GM23338 (cell line): ENCODE measurements around the gene MYO5A. TPM values are rescaled to one million over a fixed set of nuclear protein-coding genes. Genes with fewer than 3 reads are reported as not detected.

Experiments used
- ATAC-seq: fragments of 200-7000 bp; cut with Tn5 transposase; 3 replicates; pipeline ENCODE4 v1.9.1; 2020
- DNase-seq: peaks from one replicate; pipeline ENCODE4 v3.0.0-alpha.2; 2015; ENCODE audit warnings: low spot score
- H2AFZ ChIP-seq: fragments of 200-600 bp; sonication (generic); 2 replicates; pipeline ENCODE4 v1.8.0; 2016; ENCODE audit warnings: antibody characterized with exemption, mild to moderate bottlenecking, moderate library complexity
- H3F3A ChIP-seq: fragments of 200-600 bp; sonication (generic); replicated peaks from 2 replicates; pipeline ENCODE4 v1.8.0; 2017; ENCODE audit warnings: antibody characterized with exemption, mixed run types, low read depth
- H3K27ac ChIP-seq: fragments of 200-600 bp; sonication (generic); 2 replicates; pipeline ENCODE4 v1.6.1; 2016; ENCODE audit warnings: low read depth
- H3K27me3 ChIP-seq: fragments of 200-600 bp; sonication (generic); 2 replicates; pipeline ENCODE4 v1.8.0; 2016; ENCODE audit warnings: mild to moderate bottlenecking, mixed run types, moderate library complexity; ENCODE audit not compliant: insufficient read depth
- H3K36me3 ChIP-seq: fragments of 200-600 bp; sonication (generic); 2 replicates; pipeline ENCODE4 v1.8.0; 2016; ENCODE audit warnings: mild to moderate bottlenecking; ENCODE audit not compliant: insufficient read depth
- H3K4me1 ChIP-seq: fragments of 200-600 bp; sonication (generic); 2 replicates; pipeline ENCODE4 v1.8.0; 2016; ENCODE audit warnings: mild to moderate bottlenecking, moderate library complexity; ENCODE audit not compliant: insufficient read depth
- H3K4me2 ChIP-seq: fragments of 200-600 bp; sonication (generic); 2 replicates; pipeline ENCODE4 v1.7.1; 2017; ENCODE audit warnings: mixed run types
- H3K4me3 ChIP-seq: fragments of 200-600 bp; sonication (generic); 2 replicates; pipeline ENCODE4 v1.6.1; 2016; ENCODE audit warnings: mixed run types
- H3K79me2 ChIP-seq: fragments of 200-600 bp; sonication (generic); replicated peaks from 2 replicates; pipeline ENCODE4 v1.8.0; 2017; ENCODE audit warnings: mild to moderate bottlenecking; ENCODE audit not compliant: insufficient read depth
- H3K9me2 ChIP-seq: fragments of 200-600 bp; sonication (generic); 2 replicates; pipeline ENCODE4 v1.8.0; 2017; ENCODE audit not compliant: insufficient read depth
- H4K20me1 ChIP-seq: fragments of 200-600 bp; sonication (generic); replicated peaks from 2 replicates; pipeline ENCODE4 v1.8.0; 2017; ENCODE audit warnings: mild to moderate bottlenecking; ENCODE audit not compliant: insufficient read depth
- H3K27ac Mint-ChIP-seq: 2 replicates; pipeline ENCODE4 v1.8.0; 2020; ENCODE audit warnings: inconsistent platforms, mild to moderate bottlenecking, moderate library complexity, mixed read lengths
- H3K27me3 Mint-ChIP-seq: 3 replicates; pipeline ENCODE4 v1.8.0; 2022; ENCODE audit warnings: low read depth, mild to moderate bottlenecking, moderate library complexity, mixed read lengths, inconsistent platforms; ENCODE audit not compliant: insufficient read depth, poor library complexity
- H3K36me3 Mint-ChIP-seq: 3 replicates; pipeline ENCODE4 v1.8.0; 2021; ENCODE audit warnings: low read depth, mild to moderate bottlenecking, inconsistent platforms, moderate library complexity, mixed read lengths
- H3K4me1 Mint-ChIP-seq: 3 replicates; pipeline ENCODE4 v1.8.0; 2020; ENCODE audit warnings: mild to moderate bottlenecking, inconsistent platforms, mixed read lengths
- H3K4me3 Mint-ChIP-seq: 3 replicates; pipeline ENCODE4 v1.8.0; 2021; ENCODE audit warnings: moderate library complexity, mild to moderate bottlenecking, inconsistent platforms, mixed read lengths
- H3K9me3 Mint-ChIP-seq: 3 replicates; pipeline ENCODE4 v1.8.0; 2020; ENCODE audit warnings: moderate library complexity, mild to moderate bottlenecking, inconsistent platforms, mixed read lengths
- EZH2 ChIP-seq: fragments of 200-600 bp; sonication (generic); IDR thresholded peaks from one replicate; pipeline ENCODE4 v1.8.0; 2017; ENCODE audit warnings: antibody characterized with exemption, mild to moderate bottlenecking, low read depth; ENCODE audit not compliant: unreplicated experiment
- EZH2phosphoT487 ChIP-seq: fragments of 200-600 bp; sonication (generic); IDR thresholded peaks from one replicate; pipeline ENCODE4 v1.8.1; 2018; ENCODE audit warnings: antibody characterized with exemption; ENCODE audit not compliant: unreplicated experiment
- JUNB ChIP-seq: IDR thresholded peaks from one replicate; pipeline ENCODE4 v1.6.1; 2016; ENCODE audit warnings: antibody characterized with exemption; ENCODE audit not compliant: unreplicated experiment
- POLR2AphosphoS5 ChIP-seq: IDR thresholded peaks from 2 replicates; pipeline ENCODE4 v1.6.1; 2016; ENCODE audit warnings: antibody characterized with exemption, low read depth
- ZNF114 ChIP-seq: fragments of 250-450 bp; sonication (Bioruptor Pico); IDR thresholded peaks from 2 replicates; pipeline ENCODE4 v1.5.0; 2020; ENCODE audit warnings: mild to moderate bottlenecking, moderate library complexity
- polyA plus RNA-seq: library from polyadenylated mRNA; unstranded; fragments of >200 nt; fragmentation: Nextera tagmentation; extraction: Ambion mirVana; gene quantifications from 2 replicates; pipeline ENCODE4 v1.2.1, GENCODE V29; 2016
- total RNA-seq: library from RNA; depleted of rRNA; stranded (reverse); fragments of >200 nt; shearing (Covaris generic); gene quantifications from 2 replicates; pipeline ENCODE4 v1.2.3, GENCODE V29; 2014
- TF ChIP-seq, protein P1 (sequence below): IDR thresholded peaks from one replicate; pipeline ENCODE4 v1.6.1; 2018; ENCODE audit warnings: antibody characterized with exemption; ENCODE audit not compliant: unreplicated experiment
- TF ChIP-seq, protein P2 (sequence below), 2 experiments: fragments of 200-600 bp in 1 of 2; sonication (generic) in 1 of 2; conservative IDR thresholded peaks; 2 replicates each; pipeline versions ENCODE4 v1.5.1 to v1.6.1; 2016 to 2017; ENCODE audit warnings: antibody characterized with exemption in 2 of 2, low read depth in 2 of 2, mild to moderate bottlenecking in 2 of 2, moderate library complexity in 1 of 2
- TF ChIP-seq, protein P3 (sequence below): fragments of 250-450 bp; sonication (Bioruptor Pico); IDR thresholded peaks from 2 replicates; pipeline ENCODE4 v1.5.0; 2020; ENCODE audit warnings: mild to moderate bottlenecking, moderate library complexity
- TF ChIP-seq, protein P4 (sequence below): IDR thresholded peaks from 2 replicates; pipeline ENCODE4 v1.6.1; 2016; ENCODE audit warnings: antibody characterized with exemption

MYO5A gene
- total and polyA plus RNA-seq, 2 experiments from 2014 or later: 5.7 to 31.8 TPM

DNA sequence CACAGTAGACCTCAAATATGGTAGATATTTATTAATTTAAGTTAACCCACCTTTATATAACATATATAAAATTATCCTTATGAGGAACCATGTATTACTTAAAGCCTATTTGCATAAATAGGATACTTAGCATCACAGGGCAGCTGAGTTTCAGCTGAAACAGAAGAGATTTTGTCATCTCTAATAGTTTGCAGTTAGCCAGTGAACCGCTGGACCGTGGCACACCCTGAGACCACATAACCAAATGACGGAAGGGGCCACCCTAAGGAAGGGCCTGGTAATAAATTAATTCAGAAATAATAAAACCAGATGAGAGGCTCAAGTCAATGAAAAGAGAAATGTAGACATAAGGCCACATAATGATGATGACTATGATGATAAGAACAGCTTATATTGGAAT, 107.7 kb downstream of the MYO5A start (continued):
- TF ChIP-seq, protein P1, sequence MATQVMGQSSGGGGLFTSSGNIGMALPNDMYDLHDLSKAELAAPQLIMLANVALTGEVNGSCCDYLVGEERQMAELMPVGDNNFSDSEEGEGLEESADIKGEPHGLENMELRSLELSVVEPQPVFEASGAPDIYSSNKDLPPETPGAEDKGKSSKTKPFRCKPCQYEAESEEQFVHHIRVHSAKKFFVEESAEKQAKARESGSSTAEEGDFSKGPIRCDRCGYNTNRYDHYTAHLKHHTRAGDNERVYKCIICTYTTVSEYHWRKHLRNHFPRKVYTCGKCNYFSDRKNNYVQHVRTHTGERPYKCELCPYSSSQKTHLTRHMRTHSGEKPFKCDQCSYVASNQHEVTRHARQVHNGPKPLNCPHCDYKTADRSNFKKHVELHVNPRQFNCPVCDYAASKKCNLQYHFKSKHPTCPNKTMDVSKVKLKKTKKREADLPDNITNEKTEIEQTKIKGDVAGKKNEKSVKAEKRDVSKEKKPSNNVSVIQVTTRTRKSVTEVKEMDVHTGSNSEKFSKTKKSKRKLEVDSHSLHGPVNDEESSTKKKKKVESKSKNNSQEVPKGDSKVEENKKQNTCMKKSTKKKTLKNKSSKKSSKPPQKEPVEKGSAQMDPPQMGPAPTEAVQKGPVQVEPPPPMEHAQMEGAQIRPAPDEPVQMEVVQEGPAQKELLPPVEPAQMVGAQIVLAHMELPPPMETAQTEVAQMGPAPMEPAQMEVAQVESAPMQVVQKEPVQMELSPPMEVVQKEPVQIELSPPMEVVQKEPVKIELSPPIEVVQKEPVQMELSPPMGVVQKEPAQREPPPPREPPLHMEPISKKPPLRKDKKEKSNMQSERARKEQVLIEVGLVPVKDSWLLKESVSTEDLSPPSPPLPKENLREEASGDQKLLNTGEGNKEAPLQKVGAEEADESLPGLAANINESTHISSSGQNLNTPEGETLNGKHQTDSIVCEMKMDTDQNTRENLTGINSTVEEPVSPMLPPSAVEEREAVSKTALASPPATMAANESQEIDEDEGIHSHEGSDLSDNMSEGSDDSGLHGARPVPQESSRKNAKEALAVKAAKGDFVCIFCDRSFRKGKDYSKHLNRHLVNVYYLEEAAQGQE: no peak

DNA sequence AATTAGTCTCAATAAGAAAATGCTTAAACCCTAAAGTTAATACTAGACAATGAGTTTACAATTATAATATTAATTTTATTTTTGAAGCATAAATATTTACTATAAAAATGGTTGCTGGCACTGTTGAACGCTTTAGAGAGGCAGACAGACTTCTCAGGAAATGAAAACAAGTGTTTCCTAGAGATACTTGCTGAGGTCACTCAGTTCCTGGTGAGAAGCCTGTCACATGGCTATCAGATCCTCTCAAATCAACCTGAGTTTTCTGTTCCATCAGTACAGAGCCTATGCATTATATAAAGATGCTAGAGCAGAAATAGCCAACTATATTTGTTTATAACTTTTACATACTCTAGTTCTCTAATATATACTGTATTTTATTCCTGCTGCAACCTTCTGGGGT, 109.2 kb downstream of the MYO5A start:
- no peaks in the 10 kb centered on the region for H3K4me1 ChIP-seq
- no peak overlapping the region for H3K4me3 Mint-ChIP-seq
- ATAC-seq (no peak), DNase-seq (no peak)
- no peaks in the 10 kb centered on the region for H4K20me1 ChIP-seq
- no peaks in the 10 kb centered on the region for H3K27me3 ChIP-seq
- no peaks in the 10 kb centered on the region for H3K36me3 Mint-ChIP-seq
- no peaks in the 10 kb centered on the region for H3K9me3 Mint-ChIP-seq
- no peak overlapping the region for H3K4me2 ChIP-seq
- no peak overlapping the region for H3K27ac Mint-ChIP-seq
- H3K9me2 ChIP-seq: no peaks in the 10 kb centered on the region
- no peaks in the 10 kb centered on the region for H3F3A ChIP-seq
- H3K79me2 ChIP-seq: no peaks in the 10 kb centered on the region
- H2AFZ ChIP-seq: no peak overlapping the region
- H3K4me3 ChIP-seq: no peak overlapping the region
- H3K4me1 Mint-ChIP-seq: no peaks in the 10 kb centered on the region; the same call in 2 of the 3 replicates
- H3K36me3 ChIP-seq: no peaks in the 10 kb centered on the region
- no peak overlapping the region for H3K27ac ChIP-seq
- H3K27me3 Mint-ChIP-seq: no peaks in the 10 kb centered on the region
- TF ChIP-seq JUNB (no peak), ZNF114 (no peak), EZH2phosphoT487 (no peak), POLR2AphosphoS5 (no peak), EZH2 (no peak)
- TF ChIP-seq, protein P1: no peak
- TF ChIP-seq, protein P2, sequence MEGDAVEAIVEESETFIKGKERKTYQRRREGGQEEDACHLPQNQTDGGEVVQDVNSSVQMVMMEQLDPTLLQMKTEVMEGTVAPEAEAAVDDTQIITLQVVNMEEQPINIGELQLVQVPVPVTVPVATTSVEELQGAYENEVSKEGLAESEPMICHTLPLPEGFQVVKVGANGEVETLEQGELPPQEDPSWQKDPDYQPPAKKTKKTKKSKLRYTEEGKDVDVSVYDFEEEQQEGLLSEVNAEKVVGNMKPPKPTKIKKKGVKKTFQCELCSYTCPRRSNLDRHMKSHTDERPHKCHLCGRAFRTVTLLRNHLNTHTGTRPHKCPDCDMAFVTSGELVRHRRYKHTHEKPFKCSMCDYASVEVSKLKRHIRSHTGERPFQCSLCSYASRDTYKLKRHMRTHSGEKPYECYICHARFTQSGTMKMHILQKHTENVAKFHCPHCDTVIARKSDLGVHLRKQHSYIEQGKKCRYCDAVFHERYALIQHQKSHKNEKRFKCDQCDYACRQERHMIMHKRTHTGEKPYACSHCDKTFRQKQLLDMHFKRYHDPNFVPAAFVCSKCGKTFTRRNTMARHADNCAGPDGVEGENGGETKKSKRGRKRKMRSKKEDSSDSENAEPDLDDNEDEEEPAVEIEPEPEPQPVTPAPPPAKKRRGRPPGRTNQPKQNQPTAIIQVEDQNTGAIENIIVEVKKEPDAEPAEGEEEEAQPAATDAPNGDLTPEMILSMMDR (conservative IDR thresholded peaks at IDR 0.05; ENCODE audit: low read depth in 2 of 2): no peak
- TF ChIP-seq, protein P3, sequence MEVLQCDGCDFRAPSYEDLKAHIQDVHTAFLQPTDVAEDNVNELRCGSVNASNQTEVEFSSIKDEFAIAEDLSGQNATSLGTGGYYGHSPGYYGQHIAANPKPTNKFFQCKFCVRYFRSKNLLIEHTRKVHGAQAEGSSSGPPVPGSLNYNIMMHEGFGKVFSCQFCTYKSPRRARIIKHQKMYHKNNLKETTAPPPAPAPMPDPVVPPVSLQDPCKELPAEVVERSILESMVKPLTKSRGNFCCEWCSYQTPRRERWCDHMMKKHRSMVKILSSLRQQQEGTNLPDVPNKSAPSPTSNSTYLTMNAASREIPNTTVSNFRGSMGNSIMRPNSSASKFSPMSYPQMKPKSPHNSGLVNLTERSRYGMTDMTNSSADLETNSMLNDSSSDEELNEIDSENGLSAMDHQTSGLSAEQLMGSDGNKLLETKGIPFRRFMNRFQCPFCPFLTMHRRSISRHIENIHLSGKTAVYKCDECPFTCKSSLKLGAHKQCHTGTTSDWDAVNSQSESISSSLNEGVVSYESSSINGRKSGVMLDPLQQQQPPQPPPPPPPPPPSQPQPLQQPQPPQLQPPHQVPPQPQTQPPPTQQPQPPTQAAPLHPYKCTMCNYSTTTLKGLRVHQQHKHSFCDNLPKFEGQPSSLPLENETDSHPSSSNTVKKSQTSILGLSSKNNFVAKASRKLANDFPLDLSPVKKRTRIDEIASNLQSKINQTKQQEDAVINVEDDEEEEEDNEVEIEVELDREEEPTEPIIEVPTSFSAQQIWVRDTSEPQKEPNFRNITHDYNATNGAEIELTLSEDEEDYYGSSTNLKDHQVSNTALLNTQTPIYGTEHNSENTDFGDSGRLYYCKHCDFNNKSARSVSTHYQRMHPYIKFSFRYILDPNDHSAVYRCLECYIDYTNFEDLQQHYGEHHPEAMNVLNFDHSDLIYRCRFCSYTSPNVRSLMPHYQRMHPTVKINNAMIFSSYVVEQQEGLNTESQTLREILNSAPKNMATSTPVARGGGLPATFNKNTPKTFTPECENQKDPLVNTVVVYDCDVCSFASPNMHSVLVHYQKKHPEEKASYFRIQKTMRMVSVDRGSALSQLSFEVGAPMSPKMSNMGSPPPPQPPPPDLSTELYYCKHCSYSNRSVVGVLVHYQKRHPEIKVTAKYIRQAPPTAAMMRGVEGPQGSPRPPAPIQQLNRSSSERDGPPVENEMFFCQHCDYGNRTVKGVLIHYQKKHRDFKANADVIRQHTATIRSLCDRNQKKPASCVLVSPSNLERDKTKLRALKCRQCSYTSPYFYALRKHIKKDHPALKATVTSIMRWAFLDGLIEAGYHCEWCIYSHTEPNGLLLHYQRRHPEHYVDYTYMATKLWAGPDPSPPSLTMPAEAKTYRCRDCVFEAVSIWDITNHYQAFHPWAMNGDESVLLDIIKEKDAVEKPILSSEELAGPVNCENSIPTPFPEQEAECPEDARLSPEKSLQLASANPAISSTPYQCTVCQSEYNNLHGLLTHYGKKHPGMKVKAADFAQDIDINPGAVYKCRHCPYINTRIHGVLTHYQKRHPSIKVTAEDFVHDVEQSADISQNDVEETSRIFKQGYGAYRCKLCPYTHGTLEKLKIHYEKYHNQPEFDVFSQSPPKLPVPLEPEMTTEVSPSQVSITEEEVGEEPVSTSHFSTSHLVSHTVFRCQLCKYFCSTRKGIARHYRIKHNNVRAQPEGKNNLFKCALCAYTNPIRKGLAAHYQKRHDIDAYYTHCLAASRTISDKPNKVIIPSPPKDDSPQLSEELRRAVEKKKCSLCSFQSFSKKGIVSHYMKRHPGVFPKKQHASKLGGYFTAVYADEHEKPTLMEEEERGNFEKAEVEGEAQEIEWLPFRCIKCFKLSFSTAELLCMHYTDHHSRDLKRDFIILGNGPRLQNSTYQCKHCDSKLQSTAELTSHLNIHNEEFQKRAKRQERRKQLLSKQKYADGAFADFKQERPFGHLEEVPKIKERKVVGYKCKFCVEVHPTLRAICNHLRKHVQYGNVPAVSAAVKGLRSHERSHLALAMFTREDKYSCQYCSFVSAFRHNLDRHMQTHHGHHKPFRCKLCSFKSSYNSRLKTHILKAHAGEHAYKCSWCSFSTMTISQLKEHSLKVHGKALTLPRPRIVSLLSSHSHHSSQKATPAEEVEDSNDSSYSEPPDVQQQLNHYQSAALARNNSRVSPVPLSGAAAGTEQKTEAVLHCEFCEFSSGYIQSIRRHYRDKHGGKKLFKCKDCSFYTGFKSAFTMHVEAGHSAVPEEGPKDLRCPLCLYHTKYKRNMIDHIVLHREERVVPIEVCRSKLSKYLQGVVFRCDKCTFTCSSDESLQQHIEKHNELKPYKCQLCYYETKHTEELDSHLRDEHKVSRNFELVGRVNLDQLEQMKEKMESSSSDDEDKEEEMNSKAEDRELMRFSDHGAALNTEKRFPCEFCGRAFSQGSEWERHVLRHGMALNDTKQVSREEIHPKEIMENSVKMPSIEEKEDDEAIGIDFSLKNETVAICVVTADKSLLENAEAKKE (CRISPR knock-in tag): no peak
- TF ChIP-seq, protein P4, sequence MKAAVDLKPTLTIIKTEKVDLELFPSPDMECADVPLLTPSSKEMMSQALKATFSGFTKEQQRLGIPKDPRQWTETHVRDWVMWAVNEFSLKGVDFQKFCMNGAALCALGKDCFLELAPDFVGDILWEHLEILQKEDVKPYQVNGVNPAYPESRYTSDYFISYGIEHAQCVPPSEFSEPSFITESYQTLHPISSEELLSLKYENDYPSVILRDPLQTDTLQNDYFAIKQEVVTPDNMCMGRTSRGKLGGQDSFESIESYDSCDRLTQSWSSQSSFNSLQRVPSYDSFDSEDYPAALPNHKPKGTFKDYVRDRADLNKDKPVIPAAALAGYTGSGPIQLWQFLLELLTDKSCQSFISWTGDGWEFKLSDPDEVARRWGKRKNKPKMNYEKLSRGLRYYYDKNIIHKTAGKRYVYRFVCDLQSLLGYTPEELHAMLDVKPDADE: no peak
